SU-DHL-6 (cell line): ENCODE data around the gene C9orf57.
"Not testable (repeated sequence)": the region's sequence is repeated elsewhere in the genome, so short reads cannot be mapped to it uniquely, and the experiment has no call there.

Experiments used
- H2AFZ ChIP-seq: fragments of 200-600 bp; sonication (generic); 2 replicates; pipeline ENCODE4 v1.6.1; 2014; ENCODE audit warnings: low read depth, mild to moderate bottlenecking, moderate library complexity, mixed read lengths, antibody characterized with exemption, low read length; ENCODE audit not compliant: severe bottlenecking
- H3F3A ChIP-seq: fragments of 200-600 bp; shearing (Covaris generic); 2 replicates; pipeline ENCODE4 v1.6.0; 2016; ENCODE audit warnings: antibody characterized with exemption, mild to moderate bottlenecking; ENCODE audit not compliant: insufficient read depth
- H3K27ac ChIP-seq: fragments of 200-600 bp; sonication (generic); 2 replicates; pipeline ENCODE4 v1.5.1; 2016; ENCODE audit warnings: low read depth, mild to moderate bottlenecking, low read length, moderate library complexity, mixed read lengths
- H3K27me3 ChIP-seq: fragments of 200-600 bp; sonication (generic), shearing (Covaris generic); 2 replicates; pipeline ENCODE4 v1.6.0; 2014; ENCODE audit warnings: mild to moderate bottlenecking, low read length
- H3K36me3 ChIP-seq: fragments of 200-600 bp; sonication (generic); 2 replicates; pipeline ENCODE4 v1.6.1; 2014; ENCODE audit warnings: mild to moderate bottlenecking, low read length, mixed read lengths
- H3K4me2 ChIP-seq: fragments of 300-600, 200-600 bp; shearing (Covaris generic), sonication (generic); 2 replicates; pipeline ENCODE4 v1.6.0; 2014; ENCODE audit warnings: low read length, low read depth, mild to moderate bottlenecking; ENCODE audit not compliant: poor library complexity, severe bottlenecking
- H3K4me3 ChIP-seq: fragments of 200-600 bp; sonication (generic); 2 replicates; pipeline ENCODE4 v1.5.1; 2014; ENCODE audit warnings: antibody characterized with exemption, low read length, mild to moderate bottlenecking, mixed read lengths; ENCODE audit not compliant: insufficient read depth, poor library complexity, severe bottlenecking
- H3K79me2 ChIP-seq: fragments of 200-600 bp; sonication (generic); 2 replicates; pipeline ENCODE4 v1.6.1; 2014; ENCODE audit warnings: mild to moderate bottlenecking, low read length, moderate library complexity; ENCODE audit not compliant: insufficient read depth
- H3K9ac ChIP-seq: fragments of 200-600 bp; sonication (generic); 2 replicates; pipeline ENCODE4 v1.7.0; 2014; ENCODE audit warnings: mild to moderate bottlenecking, low read length
- H3K9me2 ChIP-seq: fragments of 200-600 bp; sonication (generic); replicated peaks from 2 replicates; pipeline ENCODE4 v1.6.1; 2014; ENCODE audit warnings: low read length; ENCODE audit not compliant: insufficient read depth
- H3K9me3 ChIP-seq: fragments of 200-600 bp; sonication (generic); 2 replicates; pipeline ENCODE4 v1.6.1; 2014; ENCODE audit warnings: low read length, mixed read lengths; ENCODE audit not compliant: insufficient read depth
- H4K20me1 ChIP-seq: fragments of 200-600 bp; sonication (generic); 2 replicates; pipeline ENCODE4 v1.6.1; 2014; ENCODE audit warnings: low read depth, mild to moderate bottlenecking, antibody characterized with exemption, low read length, moderate library complexity, mixed read lengths
- EZH2phosphoT487 ChIP-seq: fragments of 200-600 bp; sonication (generic), shearing (Covaris generic); conservative IDR thresholded peaks from 2 replicates; pipeline ENCODE4 v1.6.1; 2018; ENCODE audit warnings: mild to moderate bottlenecking, antibody characterized with exemption, low read length, moderate library complexity, mixed read lengths
- TF ChIP-seq, protein P1 (sequence below): fragments of 200-600 bp; sonication (generic); IDR thresholded peaks from one replicate; pipeline ENCODE4 v1.5.1; 2017; ENCODE audit warnings: antibody characterized with exemption, mild to moderate bottlenecking, low read length, moderate library complexity; ENCODE audit not compliant: insufficient read depth, poor library complexity, severe bottlenecking

The C9orf57 gene

GRCh38 chr9:72089451-72090130 is 29.2 kb upstream of the C9orf57 start:
- no peak overlapping the region for H3K27ac ChIP-seq
- H4K20me1 ChIP-seq, result no peaks in the 10 kb centered on the region
- no peak overlapping the region for H2AFZ ChIP-seq
- no peaks in the 10 kb centered on the region for H3K79me2 ChIP-seq
- H3K4me2 ChIP-seq, result no peak overlapping the region
- H3K36me3 ChIP-seq, result no peaks in the 10 kb centered on the region
- H3K27me3 ChIP-seq, result no peaks in the 10 kb centered on the region
- H3K9ac ChIP-seq, result no peak overlapping the region
- no peaks in the 10 kb centered on the region for H3K9me3 ChIP-seq
- H3K9me2 ChIP-seq, result no peaks in the 10 kb centered on the region
- TF ChIP-seq, protein P1, sequence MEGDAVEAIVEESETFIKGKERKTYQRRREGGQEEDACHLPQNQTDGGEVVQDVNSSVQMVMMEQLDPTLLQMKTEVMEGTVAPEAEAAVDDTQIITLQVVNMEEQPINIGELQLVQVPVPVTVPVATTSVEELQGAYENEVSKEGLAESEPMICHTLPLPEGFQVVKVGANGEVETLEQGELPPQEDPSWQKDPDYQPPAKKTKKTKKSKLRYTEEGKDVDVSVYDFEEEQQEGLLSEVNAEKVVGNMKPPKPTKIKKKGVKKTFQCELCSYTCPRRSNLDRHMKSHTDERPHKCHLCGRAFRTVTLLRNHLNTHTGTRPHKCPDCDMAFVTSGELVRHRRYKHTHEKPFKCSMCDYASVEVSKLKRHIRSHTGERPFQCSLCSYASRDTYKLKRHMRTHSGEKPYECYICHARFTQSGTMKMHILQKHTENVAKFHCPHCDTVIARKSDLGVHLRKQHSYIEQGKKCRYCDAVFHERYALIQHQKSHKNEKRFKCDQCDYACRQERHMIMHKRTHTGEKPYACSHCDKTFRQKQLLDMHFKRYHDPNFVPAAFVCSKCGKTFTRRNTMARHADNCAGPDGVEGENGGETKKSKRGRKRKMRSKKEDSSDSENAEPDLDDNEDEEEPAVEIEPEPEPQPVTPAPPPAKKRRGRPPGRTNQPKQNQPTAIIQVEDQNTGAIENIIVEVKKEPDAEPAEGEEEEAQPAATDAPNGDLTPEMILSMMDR, result no peak
- TF ChIP-seq EZH2phosphoT487, result no peak
- no peak overlapping the region for H3K4me3 ChIP-seq
- H3F3A ChIP-seq, result no peaks in the 10 kb centered on the region

GRCh38 chr9:72082536-72082935 is 22.1 kb upstream of the C9orf57 start:
- Histone ChIP-seq H3K4me3 (no peak overlapping the region), H3K9ac (no peak overlapping the region), H3K4me2 (no peak overlapping the region), H4K20me1 (no peaks in the 10 kb centered on the region), H3K9me3 (no peaks in the 10 kb centered on the region), H2AFZ (no peak overlapping the region), H3K79me2 (no peaks in the 10 kb centered on the region), H3K27ac (no peak overlapping the region), H3K36me3 (no peaks in the 10 kb centered on the region), H3F3A (no peaks in the 10 kb centered on the region), H3K9me2 (no peaks in the 10 kb centered on the region), H3K27me3 (no peaks in the 10 kb centered on the region)
- TF ChIP-seq, protein P1, result no peak
- no peak for TF ChIP-seq EZH2phosphoT487

DNA sequence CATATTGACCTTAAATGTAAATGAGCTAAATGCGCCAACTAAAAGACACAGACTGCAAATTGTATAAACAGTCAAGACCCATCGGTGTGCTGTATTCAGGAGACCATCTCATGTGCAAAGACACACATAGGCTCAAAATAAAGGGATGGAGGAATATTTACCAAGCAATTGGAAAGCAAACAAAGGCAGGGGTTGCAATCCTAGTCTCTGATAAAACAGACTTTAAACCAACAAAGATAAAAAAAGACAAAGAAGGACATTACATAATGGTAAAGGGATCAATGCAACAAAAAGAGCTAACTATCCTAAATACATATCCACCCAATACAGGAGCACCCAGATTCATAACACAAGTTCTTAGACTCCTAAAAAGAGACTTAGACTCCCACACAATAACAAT is 14.3 kb upstream of the C9orf57 start:
- H2AFZ ChIP-seq, H3K9me3 ChIP-seq, H3K4me3 ChIP-seq, H4K20me1 ChIP-seq, H3K27me3 ChIP-seq, H3K9ac ChIP-seq, H3K9me2 ChIP-seq, H3F3A ChIP-seq, H3K36me3 ChIP-seq, H3K27ac ChIP-seq, H3K79me2 ChIP-seq, H3K4me2 ChIP-seq: not testable (repeated sequence)

DNA sequence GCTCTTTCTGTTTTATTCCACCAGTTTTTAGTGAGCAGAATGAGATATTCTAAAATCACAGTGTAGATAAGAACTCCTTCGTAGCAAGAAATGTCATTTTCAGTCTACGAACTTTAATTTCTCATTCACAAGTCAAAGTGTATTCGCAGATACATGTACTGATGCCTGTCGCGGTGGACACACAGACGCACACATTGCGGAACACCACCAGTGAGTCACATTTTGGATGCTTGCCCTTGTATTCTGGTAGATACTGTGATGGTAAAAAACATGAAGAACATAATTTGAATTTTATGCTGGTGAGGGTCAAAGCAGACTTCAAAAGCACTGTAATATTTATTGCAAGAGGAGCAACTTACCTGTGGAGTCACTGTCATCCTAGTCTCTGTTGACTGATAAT is 4.7 kb upstream of the C9orf57 start:
- Histone ChIP-seq H3F3A (no peaks in the 10 kb centered on the region), H3K9me2 (no peaks in the 10 kb centered on the region), H3K36me3 (no peaks in the 10 kb centered on the region), H3K27ac (no peak overlapping the region), H3K4me2 (no peak overlapping the region), H3K9me3 (no peaks in the 10 kb centered on the region), H3K79me2 (no peaks in the 10 kb centered on the region), H3K9ac (no peak overlapping the region), H4K20me1 (no peaks in the 10 kb centered on the region), H3K27me3 (no peaks in the 10 kb centered on the region), H3K4me3 (no peak overlapping the region), H2AFZ (no peak overlapping the region)
- TF ChIP-seq, protein P1, result no peak
- no peak for TF ChIP-seq EZH2phosphoT487
